HUDEP-2 (cell line): Measurements from ENCODE around the gene CIAO2B.
"Not testable (repeated sequence)": the region's sequence is repeated elsewhere in the genome, so short reads cannot be mapped to it uniquely, and the experiment has no call there.

Experiments
- DNase-seq, 76 experiments: peaks; one replicate each; lab custom pipeline; 2025; ENCODE audit not compliant: unreplicated experiment in 76 of 76; lab: John Stamatoyannopoulos, UW

The CIAO2B gene

DNA sequence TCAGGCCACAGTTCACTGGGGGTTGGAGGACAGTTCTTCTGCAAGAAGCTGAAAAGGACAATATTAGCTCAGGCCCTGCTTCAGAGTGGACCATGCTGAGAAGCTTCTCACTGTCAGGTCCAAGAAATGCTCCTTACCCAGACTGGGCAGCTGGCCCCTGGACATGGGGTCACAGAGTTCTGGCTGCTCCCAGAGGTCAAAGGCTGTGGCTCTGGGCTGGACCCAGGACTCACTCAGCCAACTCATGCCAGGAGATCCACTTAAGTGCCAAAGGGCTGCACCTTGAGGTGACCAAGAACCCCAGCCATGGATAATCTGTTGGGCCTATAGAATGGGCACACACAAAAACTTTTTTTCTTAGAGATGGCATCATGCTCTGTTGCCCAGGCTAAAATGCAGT lies 5.2 kb upstream of the CIAO2B start:
- no peak for DNase-seq

- no peak for DNase-seq
Measured at GRCh38 chr16:66937725-66938337, 3.6 kb upstream of the CIAO2B start.

DNA sequence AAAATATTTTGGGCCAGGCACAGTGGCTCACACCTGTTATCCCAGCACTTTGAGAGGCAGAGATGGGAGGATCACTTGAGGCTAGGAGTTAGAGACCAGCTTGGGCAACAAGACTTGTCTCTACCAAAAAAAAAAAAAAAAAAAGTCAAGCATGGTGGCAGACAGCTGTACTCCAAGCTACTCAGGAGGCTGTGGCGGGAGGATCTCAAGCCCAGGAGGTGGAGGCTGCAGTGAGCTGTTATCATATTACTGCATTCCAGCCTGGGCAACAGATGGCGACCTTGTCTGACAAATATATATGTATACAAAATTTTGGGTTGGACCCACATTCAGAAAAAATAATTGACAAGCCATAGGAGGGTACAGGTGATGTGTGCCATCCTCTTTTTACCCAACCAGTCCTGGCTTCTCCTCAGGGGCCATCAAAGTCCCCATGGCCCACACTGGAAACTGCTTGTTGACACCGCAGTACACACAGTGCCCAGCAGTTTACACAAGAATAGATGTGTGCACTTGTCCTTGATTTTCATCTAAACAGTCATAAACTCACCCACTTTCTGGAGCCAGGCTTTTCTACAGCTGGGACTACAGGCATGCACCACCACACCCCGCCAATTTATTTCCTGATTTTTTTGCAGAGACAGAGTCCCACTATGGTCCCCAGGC lies 2.8 kb upstream of the CIAO2B start:
- DNase-seq: peak in 16 of 76 experiments; percentile 4 to 34 (median 16)

- DNase-seq: no peak
Measured at GRCh38 chr16:66936462-66936861, 2.3 kb upstream of the CIAO2B start.

GRCh38 chr16:66935314-66936011 lies 1.3 kb upstream of the CIAO2B start, which contains the start of gene CES2:
CES2 (plus strand) TSS chr16:66935516; CDS start chr16:66935636, 120 bp downstream.
- DNase-seq: peak in 2 of 76 experiments; percentile 17

- not testable (repeated sequence) for DNase-seq
Measured at GRCh38 chr16:66934839-66935313, 674 bp upstream of the CIAO2B start.

GRCh38 chr16:66933776-66934137 lies 445 bp downstream of the CIAO2B start:
- no peak for DNase-seq

DNA sequence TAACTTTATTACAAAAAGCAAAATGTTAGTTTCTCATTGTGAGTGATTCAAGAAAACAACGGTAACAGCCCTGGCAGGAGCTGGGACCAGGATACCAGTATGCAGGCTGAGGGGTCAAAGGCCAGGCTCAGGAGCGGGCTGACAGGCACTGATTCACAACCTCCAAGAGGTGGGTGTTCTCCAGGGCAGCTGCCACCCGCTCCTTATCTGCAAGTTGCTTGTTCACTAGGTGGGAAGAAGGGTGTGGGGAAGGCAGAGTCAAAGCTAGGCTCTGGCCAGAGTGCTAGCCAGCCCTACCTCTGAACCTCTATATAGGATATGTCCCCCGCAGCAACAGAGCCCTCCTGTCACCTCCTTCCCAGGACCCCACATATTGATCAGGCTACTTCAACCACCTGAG lies 2.1 kb downstream of the CIAO2B start:
- peak in 8 of 76 experiments; percentile 6 to 33 (median 18) for DNase-seq

GRCh38 chr16:66931665-66932064 lies 2.5 kb downstream of the CIAO2B start:
- no peak for DNase-seq

- peak in 43 of 76 experiments; percentile 10 to 58 (median 30) for DNase-seq
Measured at GRCh38 chr16:66930189-66930588, 4.0 kb downstream of the CIAO2B start.

GRCh38 chr16:66928702-66929388 lies 5.4 kb downstream of the CIAO2B start:
- DNase-seq: peak in 38 of 76 experiments; percentile 11 to 61 (median 32)

DNA sequence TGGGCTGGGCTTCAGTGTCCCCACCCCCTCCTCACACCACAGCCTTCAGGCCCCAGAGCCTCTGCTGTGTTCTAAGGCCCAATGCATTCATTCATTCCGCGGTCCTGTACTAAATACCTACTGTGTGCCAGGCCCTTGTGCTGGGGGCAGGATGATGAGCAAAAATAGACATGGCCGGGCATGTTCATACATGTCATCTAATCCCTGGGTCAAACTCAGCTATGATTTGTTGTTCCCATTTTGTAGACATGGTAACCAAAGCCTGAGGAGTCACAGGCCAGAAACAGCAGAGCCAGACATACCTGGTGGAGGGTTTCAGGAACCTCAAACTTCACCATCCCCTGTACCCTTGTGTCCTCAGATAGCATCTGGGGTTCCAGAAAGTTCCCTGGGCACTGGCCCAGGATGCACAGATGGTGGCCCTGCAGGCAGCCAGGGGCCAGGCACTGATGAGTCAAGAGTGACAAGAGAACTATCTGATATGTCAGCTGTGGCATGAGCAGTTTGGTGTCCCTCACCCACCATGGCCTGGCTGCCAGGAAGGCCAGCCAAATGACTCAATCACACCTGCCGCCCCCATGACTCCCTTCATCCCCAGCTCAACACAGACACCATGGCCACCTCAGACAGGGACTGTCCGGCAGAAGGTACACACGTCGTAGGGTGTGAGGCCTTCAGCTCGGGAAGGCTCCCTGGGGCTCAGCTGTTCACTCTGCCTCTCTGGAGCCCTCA lies 6.1 kb downstream of the CIAO2B start:
- peak in 72 of 76 experiments; percentile 18 to 82 (median 63) for DNase-seq

- DNase-seq: peak in 4 of 76 experiments; percentile 18 to 38 (median 30)
Measured at GRCh38 chr16:66926961-66927436, 7.2 kb downstream of the CIAO2B start.

GRCh38 chr16:66926171-66926947 lies 7.8 kb downstream of the CIAO2B start:
- DNase-seq: no peak

DNA sequence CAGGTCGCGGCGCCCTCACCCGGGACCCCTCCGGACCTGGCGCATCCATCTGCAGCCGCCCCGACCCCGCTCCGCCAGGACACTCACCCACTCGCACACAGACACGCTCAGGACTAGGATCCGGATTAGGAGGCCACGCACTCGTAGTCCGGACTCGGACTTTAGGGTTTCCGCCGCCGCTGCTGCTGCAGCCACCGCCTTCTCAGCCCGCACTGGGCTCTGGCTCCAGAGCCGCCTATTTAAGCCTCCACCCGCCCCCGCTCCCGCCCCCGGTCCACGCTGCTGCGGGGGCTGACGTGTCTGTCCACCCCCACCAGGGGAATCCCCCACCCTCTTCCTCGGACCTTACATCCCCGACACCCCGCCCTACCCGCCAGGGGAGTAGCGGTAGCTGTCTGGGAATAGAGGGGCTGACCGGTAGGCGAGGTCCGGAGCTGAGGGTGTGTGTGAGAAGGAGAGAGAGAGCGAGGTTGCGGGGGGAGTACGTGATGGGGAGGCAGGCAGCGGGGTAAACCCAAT lies 8.8 kb downstream of the CIAO2B start, which contains the start of gene RRAD:
Gene RRAD (minus strand): TSS at position 214 of the 519 bp plus-strand sequence. CDS start 356 bp downstream, outside the sequence.
- DNase-seq: no peak

GRCh38 chr16:66924527-66925321 lies 9.5 kb downstream of the CIAO2B start:
- DNase-seq: peak in 20 of 76 experiments; percentile 4 to 40 (median 24)

DNA sequence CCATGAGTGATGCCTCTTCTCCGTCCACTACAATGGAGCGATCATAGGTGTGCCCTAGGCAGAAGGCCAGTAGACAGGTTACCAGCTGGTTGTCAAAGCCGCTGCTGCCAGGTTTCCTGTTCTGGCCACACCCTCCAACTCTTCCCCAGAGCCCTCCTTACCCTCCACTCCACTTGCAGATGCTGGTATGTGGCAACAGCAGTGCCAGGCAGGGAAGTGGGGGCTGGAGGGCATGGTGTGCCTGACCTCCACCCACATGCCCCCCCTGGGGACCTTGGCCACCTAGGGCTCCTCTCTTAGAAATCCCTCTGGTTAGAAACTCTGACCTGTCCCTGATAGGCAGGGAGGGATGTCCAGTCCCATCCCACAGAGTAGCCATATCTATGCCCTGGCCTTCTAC lies 10.3 kb downstream of the CIAO2B start:
- no peak for DNase-seq

DNA sequence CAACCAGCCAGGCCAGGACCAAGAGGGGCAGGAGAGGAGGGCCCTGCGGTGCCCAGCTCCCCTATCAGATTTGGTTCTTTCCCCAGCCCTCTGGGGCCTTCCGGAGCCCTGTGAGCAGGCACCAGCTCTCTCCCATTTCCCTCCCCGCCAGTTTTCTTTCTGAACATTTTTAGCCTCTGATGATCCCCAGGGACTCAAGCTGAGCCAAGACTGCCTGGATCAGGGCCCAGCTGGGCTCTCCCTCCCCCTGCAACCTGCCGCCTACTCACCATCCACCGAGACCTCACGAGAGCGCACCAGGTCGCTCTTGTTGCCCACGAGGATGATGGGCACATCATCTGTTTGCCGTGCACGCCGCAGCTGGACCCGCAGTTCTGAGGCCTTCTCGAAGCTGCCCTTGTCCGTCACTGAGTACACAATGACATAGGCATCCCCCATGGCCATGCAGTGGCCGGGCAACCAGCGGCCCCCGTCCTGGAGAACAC lies 10.9 kb downstream of the CIAO2B start:
- no peak for DNase-seq
